Right lung (tissue), 5 donors: ENCODE measurements around the gene PLEKHA7. TPM values are rescaled to one million over a fixed set of nuclear protein-coding genes. Genes with fewer than 3 reads are reported as not detected.
"Not testable (repeated sequence)": the region's sequence is repeated elsewhere in the genome, so short reads cannot be mapped to it uniquely, and the experiment has no call there.

Experiments used
- DNase-seq, 2 donors: peaks; one replicate each; pipeline ENCODE4 v3.0.0-alpha.2; 2013
- polyA plus RNA-seq, 5 donors: library from polyadenylated mRNA; unstranded; fragments of 120-200 nt; gene quantifications; one replicate each; pipeline versions ENCODE4 v1.2.1 to v1.2.3, GENCODE V29; 2013; ENCODE audit warnings: inconsistent platforms in 1 of 5, low replicate concordance in 1 of 5; ENCODE audit not compliant: insufficient read length in 5 of 5, insufficient read depth in 1 of 5

The PLEKHA7 gene
- polyA plus RNA-seq, 5 donors, result 21.2 to 31.8 (median 29.6) TPM

DNA sequence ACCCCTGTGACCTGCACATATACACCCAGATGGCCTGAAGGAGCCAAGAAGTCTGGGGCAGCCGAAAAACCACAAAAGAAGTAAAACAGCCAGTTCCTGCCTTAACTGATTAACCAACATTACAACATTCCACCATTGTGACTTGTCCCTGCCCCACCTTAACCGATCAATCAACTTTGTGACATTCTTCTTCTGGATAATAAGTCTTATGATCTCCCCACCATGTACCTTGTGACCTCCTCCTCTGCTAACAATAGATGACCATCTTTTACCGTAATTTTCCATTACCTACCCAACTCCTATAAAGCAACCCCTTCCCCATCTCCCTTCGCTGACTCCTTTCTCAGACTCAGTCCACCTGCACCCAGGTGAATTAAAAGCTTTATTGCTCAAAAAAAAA lies 125.2 kb downstream of the PLEKHA7 start:
- not testable (repeated sequence) for DNase-seq

DNA sequence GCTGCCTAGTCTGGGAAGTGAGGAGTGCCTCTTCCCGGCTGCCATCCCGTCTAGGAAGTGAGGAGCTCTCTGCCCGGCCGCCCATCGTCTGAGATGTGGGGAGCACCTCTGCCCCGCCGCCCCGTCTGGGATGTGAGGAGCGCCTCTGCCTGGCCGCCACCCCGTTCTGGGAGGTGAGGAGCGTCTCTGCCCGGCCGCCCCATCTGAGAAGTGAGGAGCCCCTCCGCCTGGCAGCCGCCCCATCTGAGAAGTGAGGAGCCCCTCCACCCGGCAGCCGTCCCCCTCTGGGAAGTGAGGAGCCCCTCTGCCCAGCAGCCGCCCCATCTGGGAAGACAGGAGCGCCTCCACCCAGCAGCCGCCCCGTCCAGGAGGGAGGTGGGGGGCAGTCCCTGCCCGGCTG lies 126.3 kb downstream of the PLEKHA7 start:
- DNase-seq, result not testable (repeated sequence)

- DNase-seq, result no peak
Observed at GRCh38 chr11:16883174-16883573, 131.0 kb downstream of the PLEKHA7 start.

GRCh38 chr11:16881766-16882165 lies 132.4 kb downstream of the PLEKHA7 start:
- DNase-seq, result no peak

- DNase-seq, result no peak
Observed at GRCh38 chr11:16881074-16881709, 133.0 kb downstream of the PLEKHA7 start.

GRCh38 chr11:16880184-16880801 lies 133.9 kb downstream of the PLEKHA7 start:
- no peak for DNase-seq

DNA sequence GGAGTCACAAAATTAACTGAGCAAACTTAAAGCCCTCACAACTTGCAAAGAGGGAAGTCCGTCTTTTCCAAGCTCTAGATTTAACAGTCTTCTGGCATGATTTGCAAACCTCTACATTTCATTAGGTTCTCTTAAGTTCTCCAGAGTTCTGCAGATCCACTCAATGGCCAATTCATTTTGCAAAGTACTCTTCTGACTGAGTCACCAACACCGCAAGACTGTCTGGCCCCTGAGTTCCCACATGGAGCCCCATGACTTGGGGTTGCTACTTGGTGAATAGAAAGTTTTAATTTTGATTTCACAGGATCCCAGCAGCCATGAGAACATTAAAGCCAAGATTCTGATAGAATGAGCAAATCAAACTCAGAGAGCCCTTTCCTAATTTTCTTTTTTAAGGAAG lies 134.5 kb downstream of the PLEKHA7 start:
- DNase-seq, result no peak

DNA sequence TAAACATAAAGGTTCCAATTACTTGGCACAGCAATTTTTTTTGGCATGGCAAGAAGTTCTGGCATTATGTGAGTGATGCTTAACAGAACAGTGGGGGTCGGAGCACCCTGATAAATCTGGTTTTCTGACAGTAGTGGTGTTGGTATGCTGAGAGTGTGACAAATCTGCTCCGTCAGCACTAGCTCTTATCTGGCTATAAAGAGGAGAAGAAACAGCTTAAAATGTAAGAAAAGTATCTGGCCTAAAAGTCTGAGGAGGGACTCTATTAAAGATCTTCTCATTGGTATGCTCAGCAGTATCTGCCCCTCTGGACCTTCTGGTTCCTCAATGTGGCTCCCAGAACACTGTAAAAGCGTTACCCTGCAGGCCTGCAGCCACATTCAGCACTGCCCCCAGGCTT lies 137.4 kb downstream of the PLEKHA7 start:
- DNase-seq, result no peak

DNA sequence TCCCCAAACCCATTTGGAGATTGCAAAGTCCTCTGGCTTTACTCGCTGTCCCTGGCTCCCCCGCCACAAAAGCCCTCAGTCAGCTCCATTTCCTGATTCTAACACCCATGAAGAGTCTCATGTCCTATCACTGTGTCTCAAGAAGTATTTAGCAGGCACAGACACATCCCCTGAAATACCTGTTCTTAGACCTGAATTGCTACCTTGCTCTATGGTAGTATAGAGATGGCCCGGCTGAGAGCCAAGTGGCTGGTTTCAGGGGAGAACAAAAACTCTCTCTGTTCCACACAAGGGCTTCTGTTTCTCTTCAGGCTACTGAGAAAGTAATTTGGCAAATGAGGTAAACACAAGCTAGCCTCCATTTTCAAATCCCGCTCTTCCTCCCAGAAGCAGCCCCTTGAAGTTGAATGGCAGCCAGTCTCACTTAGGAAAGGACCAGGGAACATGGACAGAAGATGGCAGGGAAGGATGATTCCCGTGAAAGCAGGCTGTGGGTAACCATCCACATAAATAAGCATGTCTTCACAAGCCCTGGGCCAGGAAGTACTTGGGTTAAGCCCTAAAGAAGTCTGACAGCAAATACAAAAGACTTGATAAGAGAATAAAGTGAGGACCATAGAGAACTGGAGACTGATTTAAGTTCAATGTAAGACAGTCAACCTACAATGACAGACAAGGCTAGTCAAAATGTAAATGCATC lies 138.0 kb downstream of the PLEKHA7 start:
- DNase-seq, result no peak

- no peak for DNase-seq
Observed at GRCh38 chr11:16874275-16874975, 139.8 kb downstream of the PLEKHA7 start.

DNA sequence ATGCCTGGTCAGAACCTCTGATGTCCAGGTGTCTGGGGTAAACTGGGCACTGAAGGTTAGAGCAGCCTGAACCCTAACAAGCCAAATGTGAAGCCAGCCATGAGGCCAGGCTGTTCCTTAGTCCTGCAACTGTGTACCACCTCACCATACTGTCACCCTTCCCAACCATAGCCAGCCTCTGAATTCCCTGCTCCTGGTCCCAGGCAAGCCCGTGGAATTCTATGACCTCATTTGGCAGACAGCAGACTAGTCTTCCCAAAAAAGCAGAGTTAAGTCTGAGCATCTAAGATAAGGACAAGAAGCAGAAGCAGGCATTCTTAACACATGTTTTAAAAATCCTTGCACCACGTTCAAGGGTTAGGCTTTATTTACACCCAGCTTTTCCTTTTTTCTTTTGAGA lies 140.9 kb downstream of the PLEKHA7 start:
- DNase-seq, result no peak

DNA sequence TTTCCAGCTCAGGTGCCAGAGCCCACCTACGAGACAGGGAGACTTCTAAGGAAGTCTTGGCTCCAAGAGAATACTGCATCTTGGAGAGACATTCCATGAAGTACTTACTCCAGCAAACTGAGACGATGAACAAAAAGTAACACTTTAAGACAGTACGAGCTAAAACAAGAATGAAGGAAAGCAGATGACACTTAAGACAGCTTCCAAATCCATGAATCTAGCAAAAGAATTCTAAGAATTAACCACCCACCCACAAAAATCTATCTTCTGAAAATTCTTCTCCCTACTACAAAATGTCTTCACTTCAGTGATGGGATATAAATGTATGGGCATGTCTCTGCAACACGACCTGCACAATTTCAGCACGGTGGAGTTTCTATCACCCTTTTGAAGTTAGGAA lies 142.8 kb downstream of the PLEKHA7 start:
- DNase-seq, result no peak

- no peak for DNase-seq
Observed at GRCh38 chr11:16867097-16867496, 147.1 kb downstream of the PLEKHA7 start.

- not testable (repeated sequence) for DNase-seq
Observed at GRCh38 chr11:16864428-16864827, 149.8 kb downstream of the PLEKHA7 start.

GRCh38 chr11:16863389-16863788 lies 150.8 kb downstream of the PLEKHA7 start:
- DNase-seq, result no peak

DNA sequence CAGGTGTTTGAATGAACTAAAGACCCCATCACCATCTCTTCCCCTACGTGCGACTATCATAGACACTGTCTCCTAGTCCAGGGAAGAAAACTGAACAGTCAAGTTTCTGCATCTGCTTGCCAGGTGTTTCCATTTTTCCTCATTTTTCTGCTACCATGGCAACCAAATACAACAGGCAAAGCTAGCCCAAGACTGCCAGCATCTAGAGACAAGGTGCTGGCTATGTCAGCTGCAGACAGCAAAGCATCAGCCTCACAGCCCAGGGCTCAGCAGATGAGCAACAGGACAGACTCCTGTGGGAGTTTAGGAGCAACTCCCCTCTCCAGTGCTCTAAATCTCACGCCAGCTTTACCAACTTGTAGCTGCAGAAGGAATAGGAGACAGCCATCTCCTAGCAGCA lies 151.5 kb downstream of the PLEKHA7 start:
- no peak for DNase-seq

- no peak for DNase-seq
Observed at GRCh38 chr11:16861862-16862261, 152.4 kb downstream of the PLEKHA7 start.

DNA sequence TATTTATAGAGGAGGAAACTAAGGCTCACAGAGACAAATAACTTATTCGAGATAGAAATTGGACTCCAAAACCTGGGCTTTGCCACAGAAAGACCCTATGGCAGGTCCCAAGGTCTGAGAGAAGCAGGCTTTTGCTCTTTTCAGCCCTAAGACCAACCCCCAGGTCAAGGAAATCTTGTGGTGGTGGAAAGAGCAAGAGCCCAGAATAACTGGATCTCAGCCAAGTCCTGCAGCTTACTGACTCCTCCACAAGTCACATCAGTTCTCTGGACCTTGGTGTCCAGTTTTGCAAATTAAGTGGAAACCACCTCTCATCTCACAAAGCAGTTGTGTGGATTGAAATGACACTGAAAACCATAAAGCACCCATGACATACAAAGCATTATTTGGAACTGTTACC lies 153.6 kb downstream of the PLEKHA7 start:
- DNase-seq, result no peak

DNA sequence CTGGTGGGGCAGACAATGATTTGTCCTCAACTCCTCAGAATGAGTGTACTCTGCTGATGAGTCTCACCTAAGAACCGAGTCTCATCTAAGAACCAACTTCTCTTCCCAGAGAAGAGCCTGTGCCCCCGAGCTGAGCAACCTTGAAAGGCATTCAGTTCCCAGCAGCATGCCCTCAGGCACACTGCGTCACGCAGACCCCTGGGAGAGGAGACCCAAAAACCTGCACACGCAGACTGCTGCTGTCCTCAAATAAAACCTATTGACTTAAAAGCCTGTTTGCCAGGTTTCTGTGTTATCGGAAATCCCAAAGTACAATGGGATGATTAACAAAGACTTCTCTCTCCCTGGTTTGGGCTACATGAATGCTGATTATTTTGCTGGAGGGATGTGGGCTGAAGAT lies 154.6 kb downstream of the PLEKHA7 start:
- no peak for DNase-seq

- no peak for DNase-seq
Observed at GRCh38 chr11:16857186-16857585, 157.0 kb downstream of the PLEKHA7 start.

DNA sequence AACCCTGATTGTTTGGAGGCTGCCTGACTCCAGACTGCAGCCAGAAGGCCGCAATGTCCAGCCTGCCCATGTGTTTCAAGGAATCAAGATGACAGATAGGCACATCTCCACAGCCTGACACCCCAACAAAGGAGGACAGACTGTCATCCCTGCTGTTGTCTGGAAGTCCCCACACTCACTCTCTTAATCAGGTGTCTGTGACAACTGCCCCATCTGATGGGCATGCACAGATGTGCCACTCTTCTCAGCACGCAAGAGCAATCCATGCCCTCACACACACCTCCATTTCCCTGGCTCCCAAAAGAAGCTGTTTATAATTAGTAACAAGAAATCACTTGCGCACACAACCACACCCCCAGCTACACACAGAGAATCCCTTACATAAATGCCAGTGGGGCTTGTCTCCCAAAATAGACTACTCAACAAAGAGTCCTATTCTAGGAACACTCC lies 158.2 kb downstream of the PLEKHA7 start:
- no peak for DNase-seq

DNA sequence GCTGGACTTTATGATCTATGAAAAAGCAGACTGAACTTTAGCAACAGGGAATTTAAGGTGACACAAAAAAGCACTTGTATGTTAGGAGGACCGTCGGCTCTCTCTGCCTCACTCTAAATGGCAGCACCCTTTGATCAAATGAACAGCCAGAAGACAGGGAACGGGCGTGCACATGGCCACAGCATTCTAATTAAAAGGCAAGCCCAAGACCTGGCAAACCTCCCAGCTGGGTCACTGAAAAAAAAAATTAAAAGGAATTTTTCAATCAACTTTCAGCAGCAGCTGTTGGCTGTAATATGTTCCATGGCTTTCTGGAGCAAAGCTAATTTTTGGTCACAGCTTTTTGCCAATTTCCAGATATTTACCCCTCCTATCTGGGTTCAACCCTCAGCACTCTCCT lies 159.2 kb downstream of the PLEKHA7 start:
- DNase-seq, result no peak

DNA sequence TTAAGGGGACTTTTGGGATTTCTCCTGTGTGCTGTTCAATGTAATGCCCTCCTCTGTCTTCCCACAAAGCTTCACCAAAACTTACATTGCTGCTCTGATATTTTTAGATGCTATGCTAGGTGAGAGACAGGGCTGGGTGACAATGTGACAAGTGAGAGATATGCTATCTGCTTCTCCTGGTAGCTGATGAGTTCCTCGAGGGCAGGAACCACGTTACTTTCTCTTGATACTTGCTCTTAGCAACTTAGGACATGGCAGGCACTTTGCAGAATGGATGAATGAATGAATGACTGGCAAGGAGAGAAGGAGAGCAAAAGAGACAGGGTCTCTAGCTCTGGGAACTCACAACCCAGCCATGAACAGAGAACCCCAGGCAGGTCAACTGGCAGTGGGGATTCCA lies 160.4 kb downstream of the PLEKHA7 start:
- DNase-seq, result no peak
